K562 (cell line): ENCODE measurements around the gene NLRX1. TPM values are rescaled to one million over a fixed set of nuclear protein-coding genes. Genes with fewer than 3 reads are reported as not detected.
"Not testable (repeated sequence)": the region's sequence is repeated elsewhere in the genome, so short reads cannot be mapped to it uniquely, and the experiment has no call there.

ENCODE experiments used
- ATAC-seq: fragments of 200-7000 bp; cut with Tn5 transposase; 3 replicates; pipeline ENCODE4 v1.9.1; 2020; ENCODE audit warnings: moderate library complexity
- BruUV-seq: library from RNA; stranded (reverse); fragments of 400-500 nt; replicated peaks from 2 replicates; lab custom pipeline; 2021; lab: Mats Ljungman, UMichigan
- CTCF ChIA-PET: fragments of 300-600 bp; formaldehyde crosslinking; extraction: SDS; loops from one replicate; lab custom pipeline; 2021; ENCODE audit warnings: low intra/inter-chr PET ratio; lab: Yijun Ruan, JAX
- POLR2A ChIA-PET: fragments of 300-600, 350-650 bp; sonication (Branson Sonifier 250); formaldehyde crosslinking; extraction: SDS; loops from one replicate; lab custom pipeline; 2021; ENCODE audit warnings: antibody characterized with exemption, inconsistent platforms; lab: Yijun Ruan, JAX
- DNase-seq, 4 experiments: peaks; one replicate each; pipeline versions ENCODE4 v3.0.0 to v3.0.0-alpha.2; 2011 to 2018; ENCODE audit warnings: low spot score in 3 of 4, mixed read lengths in 3 of 4; ENCODE audit errors: extremely low read depth in 1 of 4
- FAIRE-seq: peaks from 2 replicates; lab custom pipeline; 2011; peaks lifted over from hg19 to GRCh38; lab: Jason Lieb, UNC
- H2AFZ ChIP-seq: 2 replicates; pipeline ENCODE4 v1.6.0; 2011; ENCODE audit warnings: low read depth, low read length, control low read depth, inconsistent platforms
- H3K27ac ChIP-seq: fragments of 200-600 bp; 3 replicates; pipeline ENCODE4 v1.8.0; 2011; ENCODE audit warnings: low read depth, mild to moderate bottlenecking, control low read depth, inconsistent platforms, low read length, moderate library complexity, mixed read lengths; ENCODE audit errors: extremely low read depth
- H3K27me3 ChIP-seq, 2 experiments: fragments of 300-600 bp in 1 of 2; 2 replicates in 1 of 2; 3 replicates in 1 of 2; pipeline versions ENCODE4 v1.6.0 to v1.8.0; 2011; ENCODE audit warnings: inconsistent platforms in 2 of 2, low read length in 2 of 2, mild to moderate bottlenecking in 1 of 2, mixed read lengths in 1 of 2, moderate library complexity in 1 of 2; ENCODE audit not compliant: control insufficient read depth in 2 of 2, insufficient read depth in 2 of 2
- H3K36me3 ChIP-seq: fragments of 300-600 bp; 3 replicates; pipeline ENCODE4 v1.8.0; 2011; ENCODE audit warnings: mild to moderate bottlenecking, low read length, inconsistent platforms; ENCODE audit not compliant: control insufficient read depth, insufficient read depth
- H3K4me1 ChIP-seq, 2 experiments: fragments of 200-600 bp in 1 of 2; replicated peaks in 1 of 2; 2 replicates in 1 of 2; 3 replicates in 1 of 2; pipeline versions ENCODE4 v1.5.1 to v1.8.0; 2011; ENCODE audit warnings: inconsistent platforms in 2 of 2, low read length in 2 of 2, mild to moderate bottlenecking in 1 of 2, mixed read lengths in 1 of 2, moderate library complexity in 1 of 2; ENCODE audit not compliant: control insufficient read depth in 2 of 2, insufficient read depth in 2 of 2
- H3K4me2 ChIP-seq: 2 replicates; pipeline ENCODE4 v1.6.1; 2011; ENCODE audit warnings: low read length, control low read depth, inconsistent platforms, mixed read lengths; ENCODE audit not compliant: insufficient read depth
- H3K4me3 ChIP-seq: fragments of 200-600 bp; sonication (generic), shearing (Covaris generic); 2 replicates; pipeline ENCODE4 v1.5.1; 2016; ENCODE audit warnings: control low read depth, inconsistent platforms
- H3K79me2 ChIP-seq: fragments of 200-600 bp; 3 replicates; pipeline ENCODE4 v1.8.0; 2011; ENCODE audit warnings: low read length, inconsistent platforms; ENCODE audit not compliant: control insufficient read depth, insufficient read depth
- H3K9ac ChIP-seq, 2 experiments: 2 replicates each; pipeline versions ENCODE4 v1.6.0 to v1.6.1; 2011; ENCODE audit warnings: low read depth in 2 of 2, low read length in 2 of 2, control low read depth in 1 of 2, inconsistent platforms in 1 of 2, mild to moderate bottlenecking in 1 of 2, mixed read lengths in 1 of 2; ENCODE audit not compliant: insufficient read depth in 1 of 2
- H3K9me1 ChIP-seq: one replicate; pipeline ENCODE4 v1.6.0; 2011; ENCODE audit warnings: inconsistent platforms, mild to moderate bottlenecking, low read length, moderate library complexity; ENCODE audit not compliant: control insufficient read depth, insufficient read depth
- H3K9me3 ChIP-seq: replicated peaks from 2 replicates; pipeline ENCODE4 v1.5.1; 2011; ENCODE audit warnings: low read depth, low read length, inconsistent platforms; ENCODE audit not compliant: control insufficient read depth, insufficient read depth
- H4K20me1 ChIP-seq: replicated peaks from 2 replicates; pipeline ENCODE4 v1.6.1; 2011; ENCODE audit warnings: low read length, inconsistent platforms, mixed read lengths; ENCODE audit not compliant: control insufficient read depth, insufficient read depth
- FOXA1 ChIP-seq: fragments of 450-650 bp; IDR thresholded peaks from 2 replicates; pipeline ENCODE4 v1.6.1; 2016; ENCODE audit warnings: mild to moderate bottlenecking, borderline replicate concordance
- HEY1 ChIP-seq: fragments of 250-450 bp; sonication (Bioruptor Pico); IDR thresholded peaks from 2 replicates; pipeline ENCODE4 v1.5.0; 2020; ENCODE audit warnings: mild to moderate bottlenecking, moderate library complexity, borderline replicate concordance
- ZBTB26 ChIP-seq: fragments of 450-650 bp; formaldehyde crosslinking; IDR thresholded peaks from 2 replicates; pipeline ENCODE4 v1.4.0; 2022; ENCODE audit warnings: missing genetic modification characterization
- ZNF431 ChIP-seq: sonication (generic); formaldehyde crosslinking; IDR thresholded peaks from 2 replicates; pipeline ENCODE4 v1.8.0; 2022; ENCODE audit warnings: mild to moderate bottlenecking, missing genetic modification reagents
- WGBS: fragments of 100-300 bp; shearing (Covaris generic); methylation state at CpG from one replicate; pipeline ENCODE4 v1.1.6; 2016; ENCODE audit warnings: low coverage, mixed read lengths; ENCODE audit not compliant: insufficient coverage; ENCODE audit errors: missing lambda C conversion rate; 5-methylcytosine and 5-hydroxymethylcytosine counted together
- in situ Hi-C: fragments of 300-500 bp; cut with MboI; formaldehyde crosslinking; loops from 4 replicates; pipeline ENCODE4 v1.15.0; 2018; ENCODE audit warnings: inconsistent platforms, mixed read lengths
- intact Hi-C: fragments of 100-400 bp; cut with micrococcal nuclease; formaldehyde crosslinking; loops from 2 replicates; pipeline ENCODE4 v1.14.2; 2022
- polyA plus RNA-seq, 8 experiments: library from polyadenylated mRNA; depleted of rRNA in 4 of 8; stranded (reverse) in 5 of 8; unstranded in 3 of 8; fragments of >200 nt; fragmentation: Nextera tagmentation in 2 of 8; fragmentation: Illumina TruSeq in 1 of 8; extraction: Ambion mirVana in 2 of 8; extraction: Trizol in 1 of 8; gene quantifications; 2 replicates each; pipeline versions ENCODE4 v1.2.1 to v1.2.3, GENCODE V29; 2011 to 2014; ENCODE audit warnings: inconsistent platforms in 1 of 8, missing spikeins in 1 of 8
- total RNA-seq, 7 experiments: library from RNA; depleted of rRNA in 6 of 7; stranded (reverse); fragments of >200 nt in 6 of 7; fragmentation: Illumina TruSeq in 2 of 7; extraction: Trizol in 2 of 7; gene quantifications; 2 replicates each; pipeline versions ENCODE4 v1.2.1 to v1.2.3, GENCODE V29; 2011 to 2021; ENCODE audit warnings: low replicate concordance in 1 of 7

The NLRX1 gene
- total and polyA plus RNA-seq, 9 of the 15 experiments (the other 6 are each of a cell fraction or from before 2014, with no cell fraction given), result 0.04 to 2.3 (median 0.69) TPM

GRCh38 chr11:119181677-119182412 is 13.3 kb downstream of the NLRX1 start (continued):
- TF ChIP-seq ZBTB26 (CRISPR knock-in tag), result 0 out of 2 replicates have a peak, but pooled peaks have one; percentile 16
- TF ChIP-seq HEY1 (CRISPR knock-in tag), result no peak
- TF ChIP-seq FOXA1, result no peak

DNA sequence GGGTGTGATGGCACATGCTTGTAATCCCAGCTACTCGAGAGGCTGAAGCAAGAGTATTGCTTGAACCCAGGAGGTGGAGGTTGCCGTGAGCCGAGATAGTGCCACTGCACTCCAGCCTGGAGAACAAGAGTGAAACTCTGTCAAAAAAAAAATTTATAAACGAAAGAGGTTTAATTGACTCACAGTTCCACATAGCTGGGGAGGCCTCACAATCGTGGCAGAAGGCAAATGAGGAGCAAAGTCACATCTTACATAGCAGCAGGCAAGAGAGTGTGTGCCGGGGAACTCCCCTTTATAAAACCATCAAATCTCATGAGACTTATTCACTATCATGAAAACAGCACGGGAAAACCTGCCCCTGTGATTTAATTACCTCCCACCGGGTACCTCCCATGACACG is 15.9 kb downstream of the NLRX1 start:
- H3K27ac ChIP-seq, H3K9ac ChIP-seq, DNase-seq, H3K9me1 ChIP-seq, H4K20me1 ChIP-seq, in situ Hi-C loops, H3K36me3 ChIP-seq, FAIRE-seq, ATAC-seq, H3K79me2 ChIP-seq, H3K4me2 ChIP-seq, H2AFZ ChIP-seq, BruUV-seq, H3K9me3 ChIP-seq, H3K27me3 ChIP-seq, H3K4me3 ChIP-seq, intact Hi-C loops, CTCF ChIA-PET: not testable (repeated sequence)
- TF ChIP-seq ZNF431 (CRISPR knock-in tag), result 0 out of 2 replicates have a peak, but pooled peaks have one; percentile 48
- H3K4me1 ChIP-seq, result peaks cover 19 to 52% of the 10 kb centered on the region in 2 experiments
- POLR2A ChIA-PET, result interaction anchor here (1.9 kb wide), 1 partner anchor 8 kb away, joined by 6 read pairs; no protein-coding TSS in a partner anchor
- WGBS, result 29% methylated on average over 9 of the region's 9 CpGs
